ENCODE data around the gene PRKACB. TPM values are rescaled to one million over a fixed set of nuclear protein-coding genes. Genes with fewer than 3 reads are reported as not detected.
A peak's percentile ranks its signal among the peaks of the same experiment; 100 is the strongest.
"Not testable (repeated sequence)": the region's sequence is repeated elsewhere in the genome, so short reads cannot be mapped to it uniquely, and the experiment has no call there.

The PRKACB gene
- total RNA-seq, result 23.7 TPM

- Histone ChIP-seq H3K36me3 (no peaks in the 10 kb centered on the region), H3K4me3 (no peak within 1 kb of the TSS), H3K9me3 (peaks cover 0 to 3% of the 10 kb centered on the region in 2 donors), H3K27ac (no peak within 1 kb of the TSS), H3K27me3 (no peaks in the 10 kb centered on the region), H3K4me1 (no peaks in the 10 kb centered on the region)
- TF ChIP-seq CTCF (IDR thresholded peaks at IDR 0.05), result no peak
- intact Hi-C loops (cut with DNase I), result loop anchor here (5.0 to 10.0 kb wide), 2 partner anchors 463 to 611 kb away; no protein-coding TSS in a partner anchor
- no peak for DNase-seq (ENCODE audit: low spot score in 2 of 2)
Observed at GRCh38 chr1:84143796-84144565, at the start of gene PRKACB. PRKACB (plus strand) TSS chr1:84144271; CDS start chr1:84144362, 91 bp downstream.

DNA sequence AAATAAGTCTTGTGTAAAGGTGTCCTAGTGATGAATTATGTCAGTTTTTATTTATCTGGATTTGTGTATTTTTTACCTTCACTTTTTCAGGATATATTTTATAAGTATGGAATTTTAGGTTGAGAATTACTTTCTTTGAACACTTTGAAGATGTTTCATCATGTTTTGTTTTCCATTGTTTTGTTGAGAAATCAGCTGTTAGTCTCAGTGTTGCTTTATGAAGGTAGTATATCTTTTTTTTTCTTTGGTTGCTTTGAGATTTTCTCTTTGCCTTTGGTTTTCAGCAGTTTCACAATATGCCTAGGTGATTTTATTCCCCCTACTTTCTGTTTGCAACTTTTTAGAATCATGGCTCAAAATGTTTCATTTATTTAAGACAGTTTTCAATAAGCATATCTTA is 48.8 kb upstream of the PRKACB start:
- Histone ChIP-seq H3K27ac (no peak overlapping the region), H3K4me1 (peaks cover 0 to 3% of the 10 kb centered on the region in 2 donors), H3K36me3 (no peaks in the 10 kb centered on the region), H3K9me3 (no peaks in the 10 kb centered on the region), H3K27me3 (no peaks in the 10 kb centered on the region), H3K4me3 (no peak overlapping the region)
- DNase-seq (ENCODE audit: low spot score in 2 of 2), result no peak
- intact Hi-C loops (cut with DNase I), result no loop called here
- TF ChIP-seq CTCF (IDR thresholded peaks at IDR 0.05), result no peak

- TF ChIP-seq CTCF (IDR thresholded peaks at IDR 0.05), result no peak
- H3K9me3 ChIP-seq, result no peaks in the 10 kb centered on the region
- no peaks in the 10 kb centered on the region for H3K36me3 ChIP-seq
- peaks cover 0 to 3% of the 10 kb centered on the region in 2 donors for H3K4me1 ChIP-seq
- H3K27ac ChIP-seq, result peak overlapping the region; percentile 6 to 7
- no peaks in the 10 kb centered on the region for H3K27me3 ChIP-seq
- no peak for DNase-seq (ENCODE audit: low spot score in 2 of 2)
- intact Hi-C loops (cut with DNase I), result no loop called here
- H3K4me3 ChIP-seq, result no peak overlapping the region
Observed at GRCh38 chr1:84096176-84096575, 47.9 kb upstream of the PRKACB start.

GRCh38 chr1:84101204-84101603 is 42.9 kb upstream of the PRKACB start:
- TF ChIP-seq CTCF (IDR thresholded peaks at IDR 0.05), result no peak
- no peak overlapping the region for H3K27ac ChIP-seq
- intact Hi-C loops (cut with DNase I), result no loop called here
- no peak for DNase-seq (ENCODE audit: low spot score in 2 of 2)
- no peaks in the 10 kb centered on the region for H3K9me3 ChIP-seq
- no peaks in the 10 kb centered on the region for H3K27me3 ChIP-seq
- H3K4me3 ChIP-seq, result no peak overlapping the region
- H3K36me3 ChIP-seq, result no peaks in the 10 kb centered on the region
- peaks cover 0 to 5% of the 10 kb centered on the region in 2 donors for H3K4me1 ChIP-seq

DNA sequence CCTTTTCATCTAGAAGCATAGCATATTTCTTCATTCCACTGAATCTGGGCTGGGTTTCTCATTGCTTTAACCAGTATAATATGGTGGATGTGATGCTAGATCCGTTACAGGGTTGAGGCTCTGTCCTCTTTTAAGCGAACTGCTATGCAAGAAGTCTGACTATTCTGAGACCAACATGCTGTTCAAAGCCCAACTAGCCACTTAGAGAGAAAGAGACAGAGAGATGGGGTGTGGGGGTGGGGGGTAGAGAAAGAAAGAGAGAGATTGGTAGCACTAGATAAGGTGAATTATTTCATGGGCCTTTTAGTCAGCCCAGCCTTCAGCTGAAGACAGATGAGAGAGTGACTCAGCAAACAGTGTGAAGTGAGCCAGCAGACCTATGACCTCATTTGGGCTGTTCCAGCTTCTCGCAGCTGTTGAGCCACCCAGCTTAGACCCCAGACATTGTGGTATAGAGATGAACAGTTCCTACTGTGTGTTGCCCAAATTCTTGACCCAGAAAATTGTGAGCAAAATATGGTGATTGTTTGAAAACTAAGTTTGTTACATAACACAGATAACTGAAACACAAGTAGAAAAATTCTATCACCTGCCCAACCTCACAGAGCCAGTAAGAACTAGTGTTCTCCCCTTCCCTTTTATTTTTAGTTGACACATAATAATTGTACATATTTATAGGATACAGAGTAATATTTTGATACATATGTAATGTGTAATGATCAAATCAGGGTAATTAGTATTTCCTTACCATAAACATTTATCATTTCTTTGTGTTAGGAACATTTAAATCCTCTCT is 40.7 kb upstream of the PRKACB start:
- no peaks in the 10 kb centered on the region for H3K27me3 ChIP-seq
- no peaks in the 10 kb centered on the region for H3K9me3 ChIP-seq
- H3K27ac ChIP-seq, result no peak overlapping the region
- no peak overlapping the region for H3K4me3 ChIP-seq
- peak in 1 of 2 donors; percentile 65 for DNase-seq (ENCODE audit: low spot score in 2 of 2)
- TF ChIP-seq CTCF (IDR thresholded peaks at IDR 0.05), result no peak
- no peaks in the 10 kb centered on the region for H3K36me3 ChIP-seq
- intact Hi-C loops (cut with DNase I), result no loop called here
- H3K4me1 ChIP-seq, result peaks cover 0 to 2% of the 10 kb centered on the region in 2 donors

GRCh38 chr1:84107538-84107937 is 36.5 kb upstream of the PRKACB start:
- H3K36me3 ChIP-seq; H3K27me3 ChIP-seq; H3K9me3 ChIP-seq; DNase-seq (ENCODE audit: low spot score in 2 of 2); H3K4me1 ChIP-seq; intact Hi-C loops (cut with DNase I); H3K4me3 ChIP-seq; H3K27ac ChIP-seq: not testable (repeated sequence)
